PC-3 (cell line): ENCODE measurements around the gene INF2. TPM values are rescaled to one million over a fixed set of nuclear protein-coding genes. Genes with fewer than 3 reads are reported as not detected.

Experiments used
- ATAC-seq: fragments of 200-7000 bp; cut with Tn5 transposase; 2 replicates; pipeline ENCODE4 v1.9.1; 2020; ENCODE audit warnings: mild to moderate bottlenecking, moderate library complexity
- BruUV-seq: library from RNA; stranded (reverse); fragments of 400-500 nt; replicated peaks from 2 replicates; lab custom pipeline; 2021; lab: Mats Ljungman, UMichigan
- CTCF ChIA-PET: fragments of 300-600 bp; sonication (Branson Sonifier 250); formaldehyde crosslinking; loops from one replicate; lab custom pipeline; 2022; ENCODE audit warnings: antibody characterized with exemption; lab: Charles Lee
- POLR2A ChIA-PET: fragments of 300-600 bp; sonication (Branson Sonifier 250); formaldehyde crosslinking; loops from one replicate; lab custom pipeline; 2022; ENCODE audit warnings: antibody characterized with exemption; ENCODE audit not compliant: unreplicated experiment; lab: Charles Lee
- DNase-seq: peaks from one replicate; pipeline ENCODE4 v3.0.0-alpha.2; 2015
- H2AFZ ChIP-seq: fragments of 300-600 bp; sonication (generic); 2 replicates; pipeline ENCODE4 v1.6.0; 2016; ENCODE audit warnings: antibody characterized with exemption, low read length
- H3F3A ChIP-seq: fragments of 300-600 bp; sonication (generic); one replicate; pipeline ENCODE4 v1.6.0; 2017; ENCODE audit warnings: antibody characterized with exemption, low read length, control low read depth, mild to moderate bottlenecking; ENCODE audit not compliant: unreplicated experiment
- H3K27ac ChIP-seq: fragments of 300-600 bp; sonication (generic); 2 replicates; pipeline ENCODE4 v1.5.1; 2016; ENCODE audit warnings: mild to moderate bottlenecking, low read length
- H3K27me3 ChIP-seq: fragments of 300-600 bp; sonication (generic); 2 replicates; pipeline ENCODE4 v1.6.1; 2016; ENCODE audit warnings: low read length, mixed read lengths
- H3K36me3 ChIP-seq: fragments of 300-600 bp; sonication (generic); 2 replicates; pipeline ENCODE4 v1.6.1; 2016; ENCODE audit warnings: low read depth, mixed run types, low read length, mixed read lengths
- H3K4me1 ChIP-seq: fragments of 300-600 bp; sonication (generic); 2 replicates; pipeline ENCODE4 v1.5.1; 2016; ENCODE audit warnings: low read length; ENCODE audit not compliant: insufficient read depth
- H3K4me2 ChIP-seq: fragments of 300-600 bp; sonication (generic); 2 replicates; pipeline ENCODE4 v1.6.0; 2016; ENCODE audit warnings: low read length
- H3K4me3 ChIP-seq: fragments of 300-600 bp; sonication (generic); 2 replicates; pipeline ENCODE4 v1.5.1; 2016; ENCODE audit warnings: mild to moderate bottlenecking, low read length, mixed read lengths
- H3K79me2 ChIP-seq: fragments of 300-600 bp; sonication (generic); 2 replicates; pipeline ENCODE4 v1.6.1; 2017; ENCODE audit warnings: low read length, mixed read lengths
- H3K9ac ChIP-seq: fragments of 300-600 bp; sonication (generic); 2 replicates; pipeline ENCODE4 v1.6.0; 2016; ENCODE audit warnings: mild to moderate bottlenecking, low read length
- H3K9me2 ChIP-seq: fragments of 300-600 bp; sonication (generic); replicated peaks from 2 replicates; pipeline ENCODE4 v1.6.1; 2016; ENCODE audit warnings: mixed run types, low read length, mixed read lengths
- H3K9me3 ChIP-seq: fragments of 300-600 bp; sonication (generic); 2 replicates; pipeline ENCODE4 v1.6.1; 2016; ENCODE audit warnings: low read length, mixed read lengths
- H4K20me1 ChIP-seq: fragments of 300-600 bp; sonication (generic); 2 replicates; pipeline ENCODE4 v1.6.1; 2016; ENCODE audit warnings: low read length, mixed read lengths
- CTCF ChIP-seq: fragments of 300-600 bp; sonication (generic); conservative IDR thresholded peaks from 2 replicates; pipeline ENCODE4 v1.5.1; 2017; ENCODE audit warnings: antibody characterized with exemption, low read depth, mild to moderate bottlenecking, low read length
- EZH2 ChIP-seq: fragments of 300-600 bp; sonication (generic); IDR thresholded peaks from one replicate; pipeline ENCODE4 v1.6.1; 2017; ENCODE audit warnings: antibody characterized with exemption, mild to moderate bottlenecking, low read length; ENCODE audit not compliant: unreplicated experiment
- EZH2phosphoT487 ChIP-seq: fragments of 300-600 bp; sonication (generic); IDR thresholded peaks from 2 replicates; pipeline ENCODE4 v1.6.1; 2018; ENCODE audit warnings: mild to moderate bottlenecking, antibody characterized with exemption, low read length, borderline replicate concordance
- intact Hi-C: fragments of 100-400 bp; cut with micrococcal nuclease; formaldehyde crosslinking; loops from 2 replicates; pipeline ENCODE4 v1.9.0; 2023
- total RNA-seq: library from RNA; depleted of rRNA; stranded (reverse); fragments of >200 nt; gene quantifications from 2 replicates; pipeline ENCODE4 v1.2.3, GENCODE V29; 2014

Gene INF2
- total RNA-seq, 1 experiment from 2014 or later, result 132 TPM

- no peaks in the 10 kb centered on the region for H3K9me2 ChIP-seq
- 0 out of 2 replicates have a peak overlapping the region, but pooled peaks have one; percentile 30 for H3K9ac ChIP-seq
- no peaks in the 10 kb centered on the region for H3K27me3 ChIP-seq
- intact Hi-C loops, result no loop called here
- H3K4me2 ChIP-seq, result peak overlapping the region; percentile 51
- no peaks in the 10 kb centered on the region for H3F3A ChIP-seq
- POLR2A ChIA-PET, result no interaction called here
- no peak overlapping the region for H3K4me3 ChIP-seq
- DNase-seq (peak; percentile 52), ATAC-seq (peak; percentile 71)
- H3K27ac ChIP-seq, result peak overlapping the region; percentile 58
- H3K4me1 ChIP-seq, result peaks cover 37% of the 10 kb centered on the region
- no peaks in the 10 kb centered on the region for H3K9me3 ChIP-seq
- H2AFZ ChIP-seq, result no peak overlapping the region
- no TSS peak for BruUV-seq
- TF ChIP-seq EZH2phosphoT487 (no peak), CTCF (no peak), EZH2 (no peak)
- H4K20me1 ChIP-seq, result peaks cover 60% of the 10 kb centered on the region
- CTCF ChIA-PET, result interaction anchor here (0.7 kb wide), 1 partner anchor 40 kb away, joined by 4 read pairs; no protein-coding TSS in a partner anchor
- peaks cover 95% of the 10 kb centered on the region for H3K79me2 ChIP-seq
- H3K36me3 ChIP-seq, result peaks cover 24% of the 10 kb centered on the region; the same call in 1 of the 2 replicates
These were observed 5.7 kb downstream of the INF2 start for GRCh38 chr14:104694991-104695659.

GRCh38 chr14:104695660-104696000, 6.2 kb downstream of the INF2 start:
- Histone ChIP-seq H3K4me2 (no peak overlapping the region), H3K27ac (no peak overlapping the region), H4K20me1 (peaks cover 55% of the 10 kb centered on the region), H3K27me3 (no peaks in the 10 kb centered on the region), H3K9ac (no peak overlapping the region), H3K9me3 (no peaks in the 10 kb centered on the region), H2AFZ (no peak overlapping the region), H3F3A (no peaks in the 10 kb centered on the region), H3K9me2 (no peaks in the 10 kb centered on the region), H3K36me3 (peaks cover 24% of the 10 kb centered on the region; the same call in 1 of the 2 replicates), H3K4me3 (no peak overlapping the region), H3K79me2 (peaks cover 92% of the 10 kb centered on the region), H3K4me1 (peaks cover 35% of the 10 kb centered on the region)
- no TSS peak for BruUV-seq
- intact Hi-C loops, result no loop called here
- TF ChIP-seq EZH2phosphoT487 (no peak), EZH2 (no peak), CTCF (no peak)
- POLR2A ChIA-PET, result no interaction called here
- ATAC-seq (no peak), DNase-seq (no peak)
- CTCF ChIA-PET, result no interaction called here

GRCh38 chr14:104696671-104697316, 7.4 kb downstream of the INF2 start:
- Histone ChIP-seq H3K36me3 (peaks cover 21% of the 10 kb centered on the region; the same call in 1 of the 2 replicates), H4K20me1 (peaks cover 43% of the 10 kb centered on the region), H3K9ac (no peak overlapping the region), H3K79me2 (peaks cover 84% of the 10 kb centered on the region), H2AFZ (no peak overlapping the region), H3K4me3 (no peak overlapping the region), H3K4me1 (peaks cover 23% of the 10 kb centered on the region), H3K27ac (no peak overlapping the region), H3K27me3 (no peaks in the 10 kb centered on the region), H3K9me2 (no peaks in the 10 kb centered on the region), H3K9me3 (no peaks in the 10 kb centered on the region), H3F3A (no peaks in the 10 kb centered on the region), H3K4me2 (no peak overlapping the region)
- CTCF ChIA-PET, result no interaction called here
- DNase-seq (no peak), ATAC-seq (no peak)
- POLR2A ChIA-PET, result no interaction called here
- BruUV-seq, result no TSS peak
- intact Hi-C loops, result no loop called here
- TF ChIP-seq EZH2phosphoT487, result no peak
- TF ChIP-seq EZH2, result no peak
- no peak for TF ChIP-seq CTCF
